ENCODE results near the gene CEP120. TPM values are rescaled to one million over a fixed set of nuclear protein-coding genes. Genes with fewer than 3 reads are reported as not detected.

Gene CEP120
- total RNA-seq, 1 experiment from 2014 or later, result 25.5 TPM

GRCh38 chr5:123451047-123451446 is 27.8 kb upstream of the CEP120 start:
- H3K27ac ChIP-seq (ENCODE audit: low read depth, low read length, poor library complexity, severe bottlenecking), result peak overlapping the region; percentile 68
- intact Hi-C loops (cut with micrococcal nuclease; ENCODE audit: unreplicated experiment), result no loop called here

GRCh38 chr5:123450640-123451039 is 27.4 kb upstream of the CEP120 start:
- Histone ChIP-seq H3K4me1 (ENCODE audit: insufficient read depth, low read length, poor library complexity, severe bottlenecking) (peaks cover 58% of the 10 kb centered on the region), H3K36me3 (ENCODE audit: insufficient read depth, low read length, poor library complexity, severe bottlenecking) (no peaks in the 10 kb centered on the region), H3K27me3 (replicated peaks; ENCODE audit: insufficient read depth, low read depth, low read length, poor library complexity) (no peaks in the 10 kb centered on the region), H3K27ac (ENCODE audit: low read depth, low read length, poor library complexity, severe bottlenecking) (peak overlapping the region; percentile 68), H3K4me3 (ENCODE audit: low read depth, low read length, poor library complexity, severe bottlenecking) (no peak overlapping the region), H3K9me3 (ENCODE audit: low read depth, low read length, poor library complexity, severe bottlenecking) (no peaks in the 10 kb centered on the region)
- TF ChIP-seq CTCF (conservative IDR thresholded peaks at IDR 0.05; ENCODE audit: low read depth, low read length) (no peak), EZH2 (IDR thresholded peaks at IDR 0.05; ENCODE audit: borderline replicate concordance, low read depth, low read length, poor library complexity, severe bottlenecking) (no peak)
- peak; percentile 71 for DNase-seq (ENCODE audit: low spot score)
- POLR2A ChIA-PET (ENCODE audit: low non-redundant PET), result no interaction called here
- intact Hi-C loops (cut with micrococcal nuclease; ENCODE audit: unreplicated experiment), result no loop called here
- no TSS peak for BruUV-seq (replicated peaks)
- CTCF ChIA-PET, result no interaction called here

More at GRCh38 chr5:123451047-123451446, 27.8 kb upstream of the CEP120 start:
- POLR2A ChIA-PET (ENCODE audit: low non-redundant PET), result no interaction called here
- Histone ChIP-seq H3K9me3 (ENCODE audit: low read depth, low read length, poor library complexity, severe bottlenecking) (no peaks in the 10 kb centered on the region), H3K27me3 (replicated peaks; ENCODE audit: insufficient read depth, low read depth, low read length, poor library complexity) (no peaks in the 10 kb centered on the region), H3K4me1 (ENCODE audit: insufficient read depth, low read length, poor library complexity, severe bottlenecking) (peaks cover 62% of the 10 kb centered on the region), H3K4me3 (ENCODE audit: low read depth, low read length, poor library complexity, severe bottlenecking) (no peak overlapping the region), H3K36me3 (ENCODE audit: insufficient read depth, low read length, poor library complexity, severe bottlenecking) (no peaks in the 10 kb centered on the region)
- BruUV-seq (replicated peaks), result no TSS peak
- TF ChIP-seq EZH2 (IDR thresholded peaks at IDR 0.05; ENCODE audit: borderline replicate concordance, low read depth, low read length, poor library complexity, severe bottlenecking), result no peak
- TF ChIP-seq CTCF (conservative IDR thresholded peaks at IDR 0.05; ENCODE audit: low read depth, low read length), result no peak
- CTCF ChIA-PET, result no interaction called here
- DNase-seq (ENCODE audit: low spot score), result no peak

- peaks cover 55% of the 10 kb centered on the region for H3K4me1 ChIP-seq (ENCODE audit: insufficient read depth, low read length, poor library complexity, severe bottlenecking)
- no peaks in the 10 kb centered on the region for H3K27me3 ChIP-seq (replicated peaks; ENCODE audit: insufficient read depth, low read depth, low read length, poor library complexity)
- TF ChIP-seq CTCF (conservative IDR thresholded peaks at IDR 0.05; ENCODE audit: low read depth, low read length) (no peak), EZH2 (IDR thresholded peaks at IDR 0.05; ENCODE audit: borderline replicate concordance, low read depth, low read length, poor library complexity, severe bottlenecking) (no peak)
- ChIA-PET POLR2A (ENCODE audit: low non-redundant PET) (no interaction called here), CTCF (no interaction called here)
- no peaks in the 10 kb centered on the region for H3K36me3 ChIP-seq (ENCODE audit: insufficient read depth, low read length, poor library complexity, severe bottlenecking)
- H3K27ac ChIP-seq (ENCODE audit: low read depth, low read length, poor library complexity, severe bottlenecking), result no peak overlapping the region
- DNase-seq (ENCODE audit: low spot score), result no peak
- H3K9me3 ChIP-seq (ENCODE audit: low read depth, low read length, poor library complexity, severe bottlenecking), result no peaks in the 10 kb centered on the region
- BruUV-seq (replicated peaks), result no TSS peak
- intact Hi-C loops (cut with micrococcal nuclease; ENCODE audit: unreplicated experiment), result no loop called here
- H3K4me3 ChIP-seq (ENCODE audit: low read depth, low read length, poor library complexity, severe bottlenecking), result no peak overlapping the region
Observed at GRCh38 chr5:123450114-123450513, 26.9 kb upstream of the CEP120 start.
